GM12878 (cell line): ENCODE results near the gene DNAJB11. TPM values are rescaled to one million over a fixed set of nuclear protein-coding genes. Genes with fewer than 3 reads are reported as not detected.

ENCODE experiments used
- ATAC-seq: fragments of 200-7000 bp; cut with Tn5 transposase; 3 replicates; pipeline ENCODE4 v1.9.1; 2020; ENCODE audit warnings: mild to moderate bottlenecking, moderate library complexity
- BruUV-seq: library from RNA; stranded (reverse); fragments of 400-500 nt; replicated peaks from 2 replicates; lab custom pipeline; 2021; lab: Mats Ljungman, UMichigan
- CTCF ChIA-PET: fragments of 300-600 bp; sonication (Branson Sonifier 250); formaldehyde crosslinking; extraction: SDS; loops from one replicate; lab custom pipeline; 2021; ENCODE audit warnings: inconsistent platforms; lab: Yijun Ruan, JAX
- POLR2A ChIA-PET: fragments of 350-600 bp; formaldehyde crosslinking; extraction: SDS; loops from one replicate; lab custom pipeline; 2021; ENCODE audit warnings: inconsistent platforms; lab: Charles Lee
- RAD21 ChIA-PET: fragments of 300-600 bp; sonication (Branson Sonifier 250); formaldehyde crosslinking; loops from one replicate; lab custom pipeline; 2023; ENCODE audit warnings: antibody characterized with exemption; ENCODE audit not compliant: unreplicated experiment; lab: Charles Lee
- SMC1A ChIA-PET: fragments of 300-600 bp; sonication (Branson Sonifier 250); formaldehyde crosslinking; loops from one replicate; lab custom pipeline; 2023; ENCODE audit not compliant: unreplicated experiment, uncharacterized antibody; lab: Charles Lee
- DNase-seq: peaks from one replicate; pipeline ENCODE4 v3.0.0-alpha.2; 2011; ENCODE audit warnings: low read depth, low spot score
- FAIRE-seq: peaks from 3 replicates; lab custom pipeline; 2011; peaks lifted over from hg19 to GRCh38; lab: Jason Lieb, UNC
- H2AFZ ChIP-seq: 2 replicates; pipeline ENCODE4 v1.6.0; 2011; ENCODE audit warnings: low read depth, low read length, control low read depth; ENCODE audit not compliant: control insufficient read depth
- H3K27ac ChIP-seq: 2 replicates; pipeline ENCODE4 v1.5.1; 2011; ENCODE audit warnings: control low read depth; ENCODE audit not compliant: control insufficient read depth, insufficient read depth
- H3K27me3 ChIP-seq, 2 experiments: replicated peaks in 1 of 2; 2 replicates each; pipeline versions ENCODE4 v1.6.0 to v1.6.1; 2011; ENCODE audit warnings: low read length in 1 of 2; ENCODE audit not compliant: control insufficient read depth in 2 of 2, insufficient read depth in 2 of 2
- H3K36me3 ChIP-seq, 2 experiments: 2 replicates each; pipeline ENCODE4 v1.5.1; 2011; ENCODE audit warnings: low read length in 1 of 2; ENCODE audit not compliant: control insufficient read depth in 2 of 2, insufficient read depth in 2 of 2
- H3K4me1 ChIP-seq: 2 replicates; pipeline ENCODE4 v1.6.1; 2011; ENCODE audit warnings: mild to moderate bottlenecking, low read length, moderate library complexity, mixed read lengths; ENCODE audit not compliant: control insufficient read depth, insufficient read depth
- H3K4me2 ChIP-seq: 2 replicates; pipeline ENCODE4 v1.6.0; 2011; ENCODE audit warnings: control low read depth; ENCODE audit not compliant: control insufficient read depth, insufficient read depth
- H3K4me3 ChIP-seq: fragments of 200-600 bp; sonication (generic); 2 replicates; pipeline ENCODE4 v1.5.1; 2016
- H3K79me2 ChIP-seq: 2 replicates; pipeline ENCODE4 v1.6.0; 2011; ENCODE audit warnings: low read length; ENCODE audit not compliant: control insufficient read depth, insufficient read depth
- H3K9ac ChIP-seq: 2 replicates; pipeline ENCODE4 v1.8.0; 2011; ENCODE audit warnings: low read length, control low read depth, mixed read lengths; ENCODE audit not compliant: control insufficient read depth, insufficient read depth
- H3K9me3 ChIP-seq: replicated peaks from 3 replicates; pipeline ENCODE4 v1.5.1; 2011; ENCODE audit warnings: mild to moderate bottlenecking, low read length; ENCODE audit not compliant: control insufficient read depth, insufficient read depth
- H4K20me1 ChIP-seq: 2 replicates; pipeline ENCODE4 v1.6.0; 2011; ENCODE audit not compliant: control insufficient read depth, insufficient read depth
- BACH1 ChIP-seq: fragments of 450-650 bp; IDR thresholded peaks from 2 replicates; pipeline ENCODE4 v1.6.1; 2017; ENCODE audit warnings: mild to moderate bottlenecking, borderline replicate concordance
- CBX5 ChIP-seq: sonication (generic); IDR thresholded peaks from 2 replicates; pipeline ENCODE4 v1.6.1; 2016; ENCODE audit warnings: low read depth, moderate library complexity, mild to moderate bottlenecking, inconsistent platforms
- CREB1 ChIP-seq: IDR thresholded peaks from 2 replicates; pipeline ENCODE4 v1.6.1; 2012; ENCODE audit warnings: low read depth, mild to moderate bottlenecking, inconsistent platforms
- CTCF ChIP-seq, 3 experiments: IDR thresholded peaks in 2 of 3; conservative IDR thresholded peaks in 1 of 3; 2 replicates each; pipeline ENCODE4 v1.5.1; 2011; ENCODE audit warnings: low read depth in 3 of 3, low read length in 3 of 3, mild to moderate bottlenecking in 3 of 3, control low read depth in 2 of 3, moderate library complexity in 2 of 3, inconsistent platforms in 1 of 3, mixed read lengths in 1 of 3; ENCODE audit not compliant: control insufficient read depth in 2 of 3, insufficient read depth in 1 of 3; ENCODE audit errors: extremely low read depth in 1 of 3
- ESRRA ChIP-seq: IDR thresholded peaks from 2 replicates; pipeline ENCODE4 v1.6.1; 2012; ENCODE audit warnings: mild to moderate bottlenecking, low read length, improper control_type of control experiment
- GABPA ChIP-seq: IDR thresholded peaks from 2 replicates; pipeline ENCODE4 v1.6.1; 2014; ENCODE audit warnings: antibody characterized with exemption, low read depth, mild to moderate bottlenecking, inconsistent platforms
- KAT2A ChIP-seq: conservative IDR thresholded peaks from 2 replicates; pipeline ENCODE4 v1.6.1; 2011; ENCODE audit warnings: low read depth, low read length; ENCODE audit not compliant: control insufficient read depth
- KLF5 ChIP-seq: fragments of 450-650 bp; IDR thresholded peaks from 2 replicates; pipeline ENCODE4 v1.6.1; 2014; ENCODE audit warnings: mild to moderate bottlenecking; ENCODE audit not compliant: partially characterized antibody
- MEF2B ChIP-seq: fragments of 450-650 bp; IDR thresholded peaks from 2 replicates; pipeline ENCODE4 v1.6.1; 2018; ENCODE audit warnings: mild to moderate bottlenecking, moderate library complexity; ENCODE audit not compliant: partially characterized antibody, poor library complexity, severe bottlenecking
- NFYB ChIP-seq: IDR thresholded peaks from 2 replicates; pipeline ENCODE4 v1.6.1; 2011; ENCODE audit warnings: low read depth, mild to moderate bottlenecking, low read length, improper control_type of control experiment, moderate library complexity; ENCODE audit not compliant: insufficient read depth
- PAX8 ChIP-seq: fragments of 450-650 bp; IDR thresholded peaks from 2 replicates; pipeline ENCODE4 v1.6.1; 2017; ENCODE audit warnings: mild to moderate bottlenecking, moderate library complexity
- POLR2A ChIP-seq: IDR thresholded peaks from 2 replicates; pipeline ENCODE4 v1.6.1; 2011; ENCODE audit warnings: low read depth, mild to moderate bottlenecking, low read length
- RUNX3 ChIP-seq: IDR thresholded peaks from 2 replicates; pipeline ENCODE4 v1.6.1; 2012; ENCODE audit warnings: low read length, inconsistent platforms
- SP1 ChIP-seq: IDR thresholded peaks from one replicate; pipeline ENCODE4 v1.6.1; 2011; ENCODE audit warnings: low read depth, low read length
- SRF ChIP-seq, 2 experiments: IDR thresholded peaks; 2 replicates each; pipeline ENCODE4 v1.6.1; 2011; ENCODE audit warnings: low read depth in 2 of 2, low read length in 2 of 2, mild to moderate bottlenecking in 1 of 2, moderate library complexity in 1 of 2
- ZNF207 ChIP-seq: fragments of 450-650 bp; IDR thresholded peaks from 2 replicates; pipeline ENCODE4 v1.6.1; 2014; ENCODE audit warnings: antibody characterized with exemption, mild to moderate bottlenecking, borderline replicate concordance
- ZSCAN29 ChIP-seq: fragments of 450-650 bp; IDR thresholded peaks from 2 replicates; pipeline ENCODE4 v1.6.1; 2017; ENCODE audit warnings: mild to moderate bottlenecking, moderate library complexity
- WGBS: methylation state at CpG from one replicate; pipeline ENCODE4 v1.1.6; 2016; ENCODE audit warnings: low lambda C conversion rate; ENCODE audit not compliant: insufficient replicate concordance, insufficient coverage; ENCODE audit errors: missing lambda C conversion rate; 5-methylcytosine and 5-hydroxymethylcytosine counted together
- in situ Hi-C: fragments of 300-500 bp; cut with MboI; formaldehyde crosslinking; loops from 9 replicates; pipeline ENCODE4 v1.14.3; 2018; ENCODE audit warnings: mixed read lengths
- intact Hi-C: fragments of 100-400 bp; cut with micrococcal nuclease; formaldehyde crosslinking; loops from one replicate; pipeline ENCODE4 v1.14.2; 2022; ENCODE audit not compliant: unreplicated experiment
- polyA plus RNA-seq, 11 experiments: library from polyadenylated mRNA; depleted of rRNA in 4 of 11; unstranded in 6 of 11; stranded (reverse) in 5 of 11; fragments of >200 nt; fragmentation: Nextera tagmentation in 4 of 11; fragmentation: Illumina TruSeq in 1 of 11; extraction: Ambion mirVana in 4 of 11; extraction: Trizol in 1 of 11; gene quantifications; 1 replicate in 1 of 11; 2 replicates in 10 of 11; pipeline versions ENCODE4 v1.2.1 to v1.2.3, GENCODE V29; 2011 to 2016; ENCODE audit warnings: inconsistent platforms in 2 of 11, missing spikeins in 2 of 11, low read depth in 1 of 11
- total RNA-seq, 4 experiments: library from RNA; depleted of rRNA in 3 of 4; stranded (reverse); fragments of >200 nt in 3 of 4; fragmentation: Illumina TruSeq in 1 of 4; extraction: Trizol in 1 of 4; gene quantifications; 2 replicates each; pipeline versions ENCODE4 v1.2.1 to v1.2.3, GENCODE V29; 2013 to 2021
- TF ChIP-seq, protein P1 (sequence below): IDR thresholded peaks from 2 replicates; pipeline ENCODE4 v1.6.1; 2012; ENCODE audit warnings: low read depth, low read length, improper control_type of control experiment

Gene DNAJB11
- total and polyA plus RNA-seq, 10 of the 15 experiments (the other 5 are each of a cell fraction or from before 2014, with no cell fraction given) = 16.2 to 135 (median 57.8) TPM

DNA sequence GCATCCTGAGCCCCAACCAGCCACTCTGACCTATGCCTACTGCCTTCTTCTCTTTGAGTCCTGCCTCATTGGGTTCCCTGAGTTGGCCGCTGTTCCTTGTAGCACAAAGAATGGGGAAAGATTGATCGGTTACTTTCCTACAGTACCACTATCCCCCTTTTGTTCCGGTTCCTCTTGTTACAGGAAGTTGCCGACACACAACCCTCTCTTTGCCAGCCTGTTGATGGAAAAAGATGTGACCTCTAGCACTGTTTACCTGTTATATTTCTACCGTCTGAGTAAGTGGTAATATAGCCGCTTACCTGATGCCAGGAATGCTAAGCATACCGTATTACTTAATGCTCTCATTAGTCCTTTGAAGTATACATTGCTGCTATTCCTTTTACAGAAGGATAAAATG is 32.6 kb downstream of the DNAJB11 start:
- no peak for DNase-seq
- ChIA-PET SMC1A (interaction anchor here (1.0 kb wide), 1 partner anchor 457 kb away, joined by 3 read pairs; no protein-coding TSS in a partner anchor), CTCF (interaction anchor here (1.5 to 1.7 kb wide), 3 partner anchors 8 to 14 kb away, joined by 4 to 9 read pairs (median 7); no protein-coding TSS in a partner anchor), POLR2A (no interaction called here), RAD21 (no interaction called here)
- TF ChIP-seq SRF (IDR thresholded peaks at IDR 0.05; ENCODE audit: low read depth in 2 of 2, low read length in 2 of 2) (no peak), ZSCAN29 (no peak), GABPA (no peak), SP1 (no peak), ESRRA (no peak), CBX5 (no peak), KLF5 (no peak), KAT2A (no peak), POLR2A (no peak), ZNF207 (no peak), MEF2B (no peak), NFYB (no peak), CREB1 (no peak), BACH1 (no peak), PAX8 (no peak), CTCF (IDR thresholded peaks at IDR 0.05 in 2 of 3, conservative IDR thresholded peaks at IDR 0.05 in 1 of 3; ENCODE audit: control insufficient read depth in 2 of 3, extremely low read depth in 1 of 3, insufficient read depth in 1 of 3, low read depth in 3 of 3, low read length in 3 of 3) (no peak), RUNX3 (no peak)
- TF ChIP-seq, protein P1, sequence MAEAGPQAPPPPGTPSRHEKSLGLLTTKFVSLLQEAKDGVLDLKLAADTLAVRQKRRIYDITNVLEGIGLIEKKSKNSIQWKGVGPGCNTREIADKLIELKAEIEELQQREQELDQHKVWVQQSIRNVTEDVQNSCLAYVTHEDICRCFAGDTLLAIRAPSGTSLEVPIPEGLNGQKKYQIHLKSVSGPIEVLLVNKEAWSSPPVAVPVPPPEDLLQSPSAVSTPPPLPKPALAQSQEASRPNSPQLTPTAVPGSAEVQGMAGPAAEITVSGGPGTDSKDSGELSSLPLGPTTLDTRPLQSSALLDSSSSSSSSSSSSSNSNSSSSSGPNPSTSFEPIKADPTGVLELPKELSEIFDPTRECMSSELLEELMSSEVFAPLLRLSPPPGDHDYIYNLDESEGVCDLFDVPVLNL = no peak
- no peaks in the 10 kb centered on the region for H3K4me1 ChIP-seq
- no peak for FAIRE-seq
- no peak overlapping the region for H3K4me2 ChIP-seq
- H3K27ac ChIP-seq = no peak overlapping the region
- no peak overlapping the region for H2AFZ ChIP-seq
- intact Hi-C loops (no loop called here), in situ Hi-C loops (no loop called here)
- BruUV-seq = no TSS peak
- no peaks in the 10 kb centered on the region for H3K36me3 ChIP-seq
- no peak overlapping the region for H3K9ac ChIP-seq
- no peak for ATAC-seq
- H3K4me3 ChIP-seq = no peak overlapping the region
- WGBS = 61% methylated on average over 7 of the region's 7 CpGs
- no peaks in the 10 kb centered on the region for H4K20me1 ChIP-seq
- H3K79me2 ChIP-seq = no peaks in the 10 kb centered on the region
- H3K27me3 ChIP-seq = no peaks in the 10 kb centered on the region
- H3K9me3 ChIP-seq = no peaks in the 10 kb centered on the region
